ENCODE results near the gene BTAF1.
"Not testable (repeated sequence)": the region's sequence is repeated elsewhere in the genome, so short reads cannot be mapped to it uniquely, and the experiment has no call there.

Gene BTAF1

GRCh38 chr10:91923371-91924211 is at the start of gene BTAF1:
Gene BTAF1 (plus strand): TSS chr10:91923770. CDS start chr10:91924077, 307 bp downstream.
- intact Hi-C loops (cut with DNase I): loop anchor here (2.0 kb wide), 1 partner anchor 15 kb away; the partner anchor contains the start of gene FGFBP3
- DNase-seq: peak; percentile 87 to 99 (median 93)

- no peak for DNase-seq
- intact Hi-C loops (cut with DNase I): no loop called here
Observed at GRCh38 chr10:91875156-91875555, 48.4 kb upstream of the BTAF1 start.

GRCh38 chr10:91875779-91876178 is 47.8 kb upstream of the BTAF1 start:
- intact Hi-C loops (cut with DNase I): no loop called here
- no peak for DNase-seq

GRCh38 chr10:91879515-91880170 is 43.9 kb upstream of the BTAF1 start:
- intact Hi-C loops (cut with DNase I): no loop called here
- DNase-seq: no peak

- intact Hi-C loops (cut with DNase I): no loop called here
- DNase-seq: no peak
Observed at GRCh38 chr10:91880310-91880709, 43.3 kb upstream of the BTAF1 start.

GRCh38 chr10:91883549-91884444 is 39.8 kb upstream of the BTAF1 start:
- intact Hi-C loops (cut with DNase I): no loop called here

DNA sequence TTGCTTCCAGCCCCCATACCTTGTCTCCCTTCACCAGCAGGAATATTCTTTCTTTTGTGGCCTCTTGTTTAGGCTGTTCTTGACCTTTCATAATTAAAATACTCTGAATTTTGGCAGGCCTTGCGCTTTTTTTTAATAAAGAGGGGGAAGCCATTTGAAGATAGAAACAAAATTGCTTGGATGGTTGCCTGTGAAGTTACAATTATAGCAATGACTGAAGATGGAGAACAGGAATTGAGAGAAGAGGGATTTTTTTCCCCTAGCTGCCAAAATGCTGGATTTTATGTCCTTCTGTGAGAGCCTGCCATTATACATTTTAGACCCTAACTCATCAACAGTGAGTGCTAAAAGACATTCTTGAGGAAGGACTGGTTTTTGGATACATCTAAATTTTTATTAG is 39.0 kb upstream of the BTAF1 start:
- intact Hi-C loops (cut with DNase I): no loop called here
- no peak for DNase-seq

More at GRCh38 chr10:91883549-91884444, 39.8 kb upstream of the BTAF1 start:
- peak in 1 of 10 donors; percentile 82 for DNase-seq

- DNase-seq: no peak
- intact Hi-C loops (cut with DNase I): no loop called here
Observed at GRCh38 chr10:91885362-91886079, 38.0 kb upstream of the BTAF1 start.

GRCh38 chr10:91886954-91887271 is 36.7 kb upstream of the BTAF1 start:
- intact Hi-C loops (cut with DNase I): no loop called here
- no peak for DNase-seq

GRCh38 chr10:91887272-91888076 is 36.1 kb upstream of the BTAF1 start:
- DNase-seq: peak; percentile 33 to 92 (median 54)
- intact Hi-C loops (cut with DNase I): no loop called here

DNA sequence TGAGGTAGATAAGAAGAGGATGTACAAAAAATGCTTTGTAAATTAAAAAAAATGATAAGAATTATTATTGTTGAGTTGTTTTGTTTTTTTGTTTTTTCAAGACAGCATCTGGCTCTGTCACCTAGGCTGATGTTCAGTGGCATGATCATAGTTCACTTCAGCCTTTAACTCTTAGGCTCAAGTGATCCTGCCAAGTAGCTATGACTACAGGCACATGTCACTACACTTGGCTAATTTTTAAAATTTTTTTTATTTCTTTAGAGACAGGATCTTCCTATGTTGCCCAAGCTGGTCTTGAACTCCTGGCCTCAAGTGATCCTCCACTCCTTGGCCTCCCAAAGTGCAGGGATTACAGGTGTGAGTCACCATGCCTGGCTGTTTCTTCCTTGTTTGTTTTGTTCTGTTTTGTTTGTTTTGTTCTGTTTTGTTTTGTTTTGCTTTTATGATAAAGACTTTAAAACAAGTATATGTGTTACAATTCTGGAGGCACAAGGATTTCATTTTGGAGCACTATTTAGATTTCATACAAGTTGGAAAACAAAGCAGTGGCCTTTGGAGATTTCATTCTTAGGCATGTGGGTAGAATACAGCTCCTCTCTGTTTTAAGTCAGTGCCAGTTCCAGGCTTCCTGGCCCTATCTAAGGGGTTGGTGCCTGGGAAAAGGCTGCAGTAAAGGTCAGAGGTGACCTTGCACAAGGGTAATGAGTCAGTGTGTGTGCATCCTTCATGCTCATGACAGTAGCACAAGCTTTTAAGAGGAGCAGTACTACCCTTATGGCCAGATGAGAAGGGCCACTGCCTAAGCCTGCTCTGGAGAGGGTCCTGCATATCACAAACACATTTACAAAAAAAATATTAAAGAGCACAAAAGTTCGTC is 32.2 kb upstream of the BTAF1 start:
- no peak for DNase-seq
- intact Hi-C loops (cut with DNase I): no loop called here

DNA sequence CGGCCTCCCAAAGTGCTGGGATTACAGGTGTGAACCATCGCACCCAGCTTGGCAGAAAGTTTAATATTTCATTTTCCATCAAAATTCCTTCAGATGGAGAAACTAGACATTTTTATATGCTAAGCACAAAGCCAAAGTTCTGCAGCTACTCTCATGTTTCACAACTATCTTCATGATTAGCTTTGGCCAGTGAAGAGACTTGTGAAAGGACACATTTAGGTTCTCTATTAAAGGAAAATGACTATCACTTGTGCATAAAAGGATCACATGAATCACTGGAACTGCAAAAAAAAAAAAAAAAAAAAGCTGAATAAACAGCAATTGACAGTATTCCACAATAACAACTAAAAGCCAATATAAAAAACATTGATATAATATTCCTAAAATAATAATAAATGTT is 30.5 kb upstream of the BTAF1 start:
- intact Hi-C loops (cut with DNase I): no loop called here

GRCh38 chr10:91894261-91894685 is 29.3 kb upstream of the BTAF1 start:
- DNase-seq; intact Hi-C loops (cut with DNase I): not testable (repeated sequence)

More for the DNA sequence above, 30.5 kb upstream of the BTAF1 start:
- DNase-seq: no peak

- intact Hi-C loops (cut with DNase I): no loop called here
- DNase-seq: no peak
Observed at GRCh38 chr10:91896212-91896756, 27.3 kb upstream of the BTAF1 start.

- DNase-seq: no peak
- intact Hi-C loops (cut with DNase I): no loop called here
Observed at GRCh38 chr10:91897421-91897820, 26.1 kb upstream of the BTAF1 start.

GRCh38 chr10:91901784-91902677 is 21.5 kb upstream of the BTAF1 start:
- DNase-seq: no peak
- intact Hi-C loops (cut with DNase I): loop anchor here (10.0 kb wide), 2 partner anchors 97 to 267 kb away; partner anchors contain the start of gene PPP1R3C

DNA sequence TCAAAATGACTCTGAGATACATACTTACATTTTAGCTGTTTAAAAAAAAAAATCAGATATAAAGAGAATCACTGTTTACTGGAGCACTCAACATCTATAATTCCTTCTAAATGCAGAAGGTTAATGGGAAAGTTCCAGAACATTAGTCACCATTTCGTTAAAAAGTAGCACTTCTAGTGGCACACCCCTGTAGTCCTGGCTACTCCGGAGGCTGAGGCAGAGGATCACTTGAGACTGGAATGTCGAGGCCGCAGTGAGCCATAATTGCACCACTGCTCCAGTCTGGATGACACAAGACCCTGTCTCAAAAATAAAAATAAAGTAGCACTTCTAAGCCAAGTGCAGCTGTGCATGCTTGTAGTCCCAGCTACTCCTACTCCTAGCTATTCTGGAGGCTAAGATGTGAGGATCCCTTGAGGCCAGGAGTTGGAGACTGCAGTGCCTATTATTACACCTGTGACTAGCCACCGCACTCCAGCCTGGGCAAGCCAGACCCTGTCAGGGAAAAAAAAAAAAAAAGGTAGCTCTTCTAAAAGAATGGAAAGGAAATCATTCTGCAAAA is 16.5 kb upstream of the BTAF1 start:
- intact Hi-C loops (cut with DNase I): loop anchor here (10.0 kb wide), 2 partner anchors 102 to 272 kb away; partner anchors contain the start of gene PPP1R3C
- no peak for DNase-seq

Measured in posterior cingulate gyrus (tissue), 11 donors.